K562 (cell line): ENCODE results near the gene NMRK1. TPM values are rescaled to one million over a fixed set of nuclear protein-coding genes. Genes with fewer than 3 reads are reported as not detected.

Experiments
- ATAC-seq: fragments of 200-7000 bp; cut with Tn5 transposase; 3 replicates; pipeline ENCODE4 v1.9.1; 2020; ENCODE audit warnings: moderate library complexity
- BruUV-seq: library from RNA; stranded (reverse); fragments of 400-500 nt; replicated peaks from 2 replicates; lab custom pipeline; 2021; lab: Mats Ljungman, UMichigan
- CTCF ChIA-PET: fragments of 300-600 bp; formaldehyde crosslinking; extraction: SDS; loops from one replicate; lab custom pipeline; 2021; ENCODE audit warnings: low intra/inter-chr PET ratio; lab: Yijun Ruan, JAX
- POLR2A ChIA-PET: fragments of 300-600, 350-650 bp; sonication (Branson Sonifier 250); formaldehyde crosslinking; extraction: SDS; loops from one replicate; lab custom pipeline; 2021; ENCODE audit warnings: antibody characterized with exemption, inconsistent platforms; lab: Yijun Ruan, JAX
- DNase-seq, 4 experiments: peaks; one replicate each; pipeline versions ENCODE4 v3.0.0 to v3.0.0-alpha.2; 2011 to 2018; ENCODE audit warnings: low spot score in 3 of 4, mixed read lengths in 3 of 4; ENCODE audit errors: extremely low read depth in 1 of 4
- FAIRE-seq: peaks from 2 replicates; lab custom pipeline; 2011; peaks lifted over from hg19 to GRCh38; lab: Jason Lieb, UNC
- H2AFZ ChIP-seq: 2 replicates; pipeline ENCODE4 v1.6.0; 2011; ENCODE audit warnings: low read depth, low read length, control low read depth, inconsistent platforms
- H3K27ac ChIP-seq: fragments of 200-600 bp; 3 replicates; pipeline ENCODE4 v1.8.0; 2011; ENCODE audit warnings: low read depth, mild to moderate bottlenecking, control low read depth, inconsistent platforms, low read length, moderate library complexity, mixed read lengths; ENCODE audit errors: extremely low read depth
- H3K27me3 ChIP-seq, 2 experiments: fragments of 300-600 bp in 1 of 2; 2 replicates in 1 of 2; 3 replicates in 1 of 2; pipeline versions ENCODE4 v1.6.0 to v1.8.0; 2011; ENCODE audit warnings: inconsistent platforms in 2 of 2, low read length in 2 of 2, mild to moderate bottlenecking in 1 of 2, mixed read lengths in 1 of 2, moderate library complexity in 1 of 2; ENCODE audit not compliant: control insufficient read depth in 2 of 2, insufficient read depth in 2 of 2
- H3K36me3 ChIP-seq: fragments of 300-600 bp; 3 replicates; pipeline ENCODE4 v1.8.0; 2011; ENCODE audit warnings: mild to moderate bottlenecking, low read length, inconsistent platforms; ENCODE audit not compliant: control insufficient read depth, insufficient read depth
- H3K4me1 ChIP-seq, 2 experiments: fragments of 200-600 bp in 1 of 2; replicated peaks in 1 of 2; 2 replicates in 1 of 2; 3 replicates in 1 of 2; pipeline versions ENCODE4 v1.5.1 to v1.8.0; 2011; ENCODE audit warnings: inconsistent platforms in 2 of 2, low read length in 2 of 2, mild to moderate bottlenecking in 1 of 2, mixed read lengths in 1 of 2, moderate library complexity in 1 of 2; ENCODE audit not compliant: control insufficient read depth in 2 of 2, insufficient read depth in 2 of 2
- H3K4me2 ChIP-seq: 2 replicates; pipeline ENCODE4 v1.6.1; 2011; ENCODE audit warnings: low read length, control low read depth, inconsistent platforms, mixed read lengths; ENCODE audit not compliant: insufficient read depth
- H3K4me3 ChIP-seq: fragments of 200-600 bp; sonication (generic), shearing (Covaris generic); 2 replicates; pipeline ENCODE4 v1.5.1; 2016; ENCODE audit warnings: control low read depth, inconsistent platforms
- H3K79me2 ChIP-seq: fragments of 200-600 bp; 3 replicates; pipeline ENCODE4 v1.8.0; 2011; ENCODE audit warnings: low read length, inconsistent platforms; ENCODE audit not compliant: control insufficient read depth, insufficient read depth
- H3K9ac ChIP-seq, 2 experiments: 2 replicates each; pipeline versions ENCODE4 v1.6.0 to v1.6.1; 2011; ENCODE audit warnings: low read depth in 2 of 2, low read length in 2 of 2, control low read depth in 1 of 2, inconsistent platforms in 1 of 2, mild to moderate bottlenecking in 1 of 2, mixed read lengths in 1 of 2; ENCODE audit not compliant: insufficient read depth in 1 of 2
- H3K9me1 ChIP-seq: one replicate; pipeline ENCODE4 v1.6.0; 2011; ENCODE audit warnings: inconsistent platforms, mild to moderate bottlenecking, low read length, moderate library complexity; ENCODE audit not compliant: control insufficient read depth, insufficient read depth
- H3K9me3 ChIP-seq: replicated peaks from 2 replicates; pipeline ENCODE4 v1.5.1; 2011; ENCODE audit warnings: low read depth, low read length, inconsistent platforms; ENCODE audit not compliant: control insufficient read depth, insufficient read depth
- H4K20me1 ChIP-seq: replicated peaks from 2 replicates; pipeline ENCODE4 v1.6.1; 2011; ENCODE audit warnings: low read length, inconsistent platforms, mixed read lengths; ENCODE audit not compliant: control insufficient read depth, insufficient read depth
- IFI16 ChIP-seq: fragments of 250-450 bp; sonication (Bioruptor Pico); IDR thresholded peaks from 2 replicates; pipeline ENCODE4 v2.1.2; 2022; ENCODE audit warnings: mild to moderate bottlenecking, inconsistent platforms
- MCM7 ChIP-seq, 2 experiments: fragments of 450-650 bp; IDR thresholded peaks; 2 replicates each; pipeline ENCODE4 v1.6.1; 2016 to 2018
- U2AF1 ChIP-seq: fragments of 200-400 bp; formaldehyde crosslinking; optimal IDR thresholded peaks from 2 replicates; pipeline ENCODE3; 2017; ENCODE audit warnings: mild to moderate bottlenecking, low read depth, low read length, moderate library complexity
- WGBS: fragments of 100-300 bp; shearing (Covaris generic); methylation state at CpG from one replicate; pipeline ENCODE4 v1.1.6; 2016; ENCODE audit warnings: low coverage, mixed read lengths; ENCODE audit not compliant: insufficient coverage; ENCODE audit errors: missing lambda C conversion rate; 5-methylcytosine and 5-hydroxymethylcytosine counted together
- in situ Hi-C: fragments of 300-500 bp; cut with MboI; formaldehyde crosslinking; loops from 4 replicates; pipeline ENCODE4 v1.15.0; 2018; ENCODE audit warnings: inconsistent platforms, mixed read lengths
- intact Hi-C: fragments of 100-400 bp; cut with micrococcal nuclease; formaldehyde crosslinking; loops from 2 replicates; pipeline ENCODE4 v1.14.2; 2022
- polyA plus RNA-seq, 8 experiments: library from polyadenylated mRNA; depleted of rRNA in 4 of 8; stranded (reverse) in 5 of 8; unstranded in 3 of 8; fragments of >200 nt; fragmentation: Nextera tagmentation in 2 of 8; fragmentation: Illumina TruSeq in 1 of 8; extraction: Ambion mirVana in 2 of 8; extraction: Trizol in 1 of 8; gene quantifications; 2 replicates each; pipeline versions ENCODE4 v1.2.1 to v1.2.3, GENCODE V29; 2011 to 2014; ENCODE audit warnings: inconsistent platforms in 1 of 8, missing spikeins in 1 of 8
- total RNA-seq, 7 experiments: library from RNA; depleted of rRNA in 6 of 7; stranded (reverse); fragments of >200 nt in 6 of 7; fragmentation: Illumina TruSeq in 2 of 7; extraction: Trizol in 2 of 7; gene quantifications; 2 replicates each; pipeline versions ENCODE4 v1.2.1 to v1.2.3, GENCODE V29; 2011 to 2021; ENCODE audit warnings: low replicate concordance in 1 of 7
- TF ChIP-seq, protein P1 (sequence below): fragments of 250-450 bp; sonication (Bioruptor Pico); IDR thresholded peaks from 2 replicates; pipeline ENCODE4 v1.8.0; 2021; ENCODE audit warnings: moderate library complexity, mild to moderate bottlenecking, inconsistent platforms
- TF ChIP-seq, protein P2 (sequence below): IDR thresholded peaks from 3 replicates; pipeline ENCODE4 v1.6.1; 2011; ENCODE audit warnings: borderline replicate concordance, mild to moderate bottlenecking, moderate library complexity; ENCODE audit not compliant: insufficient read length; ENCODE audit errors: extremely low read depth

Gene NMRK1
- total and polyA plus RNA-seq, 9 of the 15 experiments (the other 6 are each of a cell fraction or from before 2014, with no cell fraction given) = 1.1 to 3.5 (median 1.7) TPM

DNA sequence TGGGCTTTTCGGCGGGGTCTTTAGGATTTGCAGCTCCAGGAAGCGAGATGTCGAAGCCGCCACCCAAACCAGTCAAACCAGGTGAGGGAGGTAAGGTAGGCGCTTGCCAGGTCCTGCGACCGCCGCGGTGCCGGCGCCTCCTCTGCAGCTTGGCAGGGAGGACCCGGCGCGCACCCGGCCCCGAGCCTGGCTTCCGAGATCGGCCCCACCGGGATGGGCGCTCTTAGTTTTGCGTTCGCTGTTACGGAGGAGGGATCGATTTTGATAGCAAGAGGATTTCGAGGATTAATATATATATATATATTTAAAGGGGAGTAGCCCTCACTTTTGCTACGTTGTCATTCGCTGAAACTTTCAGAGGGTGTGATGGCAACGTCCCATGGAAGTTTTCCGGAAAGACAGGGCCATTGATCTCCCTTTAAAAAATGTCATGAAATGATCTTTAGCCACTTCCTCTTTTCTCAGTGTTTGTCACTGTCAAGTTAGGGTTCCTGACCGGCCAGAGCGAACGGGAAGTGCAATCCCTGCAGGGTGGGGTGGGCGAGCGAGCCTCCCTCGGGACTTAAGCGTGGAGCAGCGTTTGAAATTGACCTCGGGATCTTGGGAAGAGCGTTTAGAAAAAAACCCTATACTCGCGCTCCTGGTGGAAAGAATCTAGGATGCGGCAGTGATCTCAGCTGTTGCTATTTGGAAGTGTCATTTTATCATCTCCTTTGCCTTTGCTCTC, 854 bp upstream of the NMRK1 start:
- H4K20me1 ChIP-seq = no peaks in the 10 kb centered on the region
- under 1% methylated on average over 23 of the region's 43 CpGs for WGBS
- ATAC-seq = peak; percentile 53
- TF ChIP-seq U2AF1 (no peak), MCM7 (IDR thresholded peaks at IDR 0.05) (no peak), IFI16 (CRISPR knock-in tag) (no peak)
- TF ChIP-seq, protein P1, sequence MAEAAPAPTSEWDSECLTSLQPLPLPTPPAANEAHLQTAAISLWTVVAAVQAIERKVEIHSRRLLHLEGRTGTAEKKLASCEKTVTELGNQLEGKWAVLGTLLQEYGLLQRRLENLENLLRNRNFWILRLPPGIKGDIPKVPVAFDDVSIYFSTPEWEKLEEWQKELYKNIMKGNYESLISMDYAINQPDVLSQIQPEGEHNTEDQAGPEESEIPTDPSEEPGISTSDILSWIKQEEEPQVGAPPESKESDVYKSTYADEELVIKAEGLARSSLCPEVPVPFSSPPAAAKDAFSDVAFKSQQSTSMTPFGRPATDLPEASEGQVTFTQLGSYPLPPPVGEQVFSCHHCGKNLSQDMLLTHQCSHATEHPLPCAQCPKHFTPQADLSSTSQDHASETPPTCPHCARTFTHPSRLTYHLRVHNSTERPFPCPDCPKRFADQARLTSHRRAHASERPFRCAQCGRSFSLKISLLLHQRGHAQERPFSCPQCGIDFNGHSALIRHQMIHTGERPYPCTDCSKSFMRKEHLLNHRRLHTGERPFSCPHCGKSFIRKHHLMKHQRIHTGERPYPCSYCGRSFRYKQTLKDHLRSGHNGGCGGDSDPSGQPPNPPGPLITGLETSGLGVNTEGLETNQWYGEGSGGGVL = no peak
- TF ChIP-seq, protein P2, sequence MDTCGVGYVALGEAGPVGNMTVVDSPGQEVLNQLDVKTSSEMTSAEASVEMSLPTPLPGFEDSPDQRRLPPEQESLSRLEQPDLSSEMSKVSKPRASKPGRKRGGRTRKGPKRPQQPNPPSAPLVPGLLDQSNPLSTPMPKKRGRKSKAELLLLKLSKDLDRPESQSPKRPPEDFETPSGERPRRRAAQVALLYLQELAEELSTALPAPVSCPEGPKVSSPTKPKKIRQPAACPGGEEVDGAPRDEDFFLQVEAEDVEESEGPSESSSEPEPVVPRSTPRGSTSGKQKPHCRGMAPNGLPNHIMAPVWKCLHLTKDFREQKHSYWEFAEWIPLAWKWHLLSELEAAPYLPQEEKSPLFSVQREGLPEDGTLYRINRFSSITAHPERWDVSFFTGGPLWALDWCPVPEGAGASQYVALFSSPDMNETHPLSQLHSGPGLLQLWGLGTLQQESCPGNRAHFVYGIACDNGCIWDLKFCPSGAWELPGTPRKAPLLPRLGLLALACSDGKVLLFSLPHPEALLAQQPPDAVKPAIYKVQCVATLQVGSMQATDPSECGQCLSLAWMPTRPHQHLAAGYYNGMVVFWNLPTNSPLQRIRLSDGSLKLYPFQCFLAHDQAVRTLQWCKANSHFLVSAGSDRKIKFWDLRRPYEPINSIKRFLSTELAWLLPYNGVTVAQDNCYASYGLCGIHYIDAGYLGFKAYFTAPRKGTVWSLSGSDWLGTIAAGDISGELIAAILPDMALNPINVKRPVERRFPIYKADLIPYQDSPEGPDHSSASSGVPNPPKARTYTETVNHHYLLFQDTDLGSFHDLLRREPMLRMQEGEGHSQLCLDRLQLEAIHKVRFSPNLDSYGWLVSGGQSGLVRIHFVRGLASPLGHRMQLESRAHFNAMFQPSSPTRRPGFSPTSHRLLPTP = no peak

More for the DNA sequence above, 854 bp upstream of the NMRK1 start:
- H3K27me3 ChIP-seq = no peaks in the 10 kb centered on the region
- ChIA-PET POLR2A (interaction anchor here (0.6 kb wide), 1 partner anchor 330 kb away, joined by 3 read pairs; no protein-coding TSS in a partner anchor), CTCF (interaction anchor here (0.7 kb wide), 1 partner anchor 11 kb away, joined by 3 read pairs; no protein-coding TSS in a partner anchor)
- peak overlapping the region; percentile 86 for H3K4me3 ChIP-seq
- no peaks in the 10 kb centered on the region for H3K9me3 ChIP-seq
- peak overlapping the region; percentile 81 for H2AFZ ChIP-seq
- H3K36me3 ChIP-seq = no peaks in the 10 kb centered on the region
- DNase-seq = peak; percentile 27 to 59 (median 40)
- in situ Hi-C loops (no loop called here), intact Hi-C loops (loop anchor here (5.0 kb wide), 2 partner anchors 62 to 98 kb away; partner anchors contain the start of gene CARNMT1)
- peaks cover 13 to 25% of the 10 kb centered on the region in 2 experiments; a peak in 4 of 5 replicates for H3K4me1 ChIP-seq
- no TSS peak for BruUV-seq
- H3K27ac ChIP-seq = peak overlapping the region; percentile 73; the same call in 2 of the 3 replicates
- peak overlapping the region; percentile 64 to 97 for H3K9ac ChIP-seq
- H3K9me1 ChIP-seq = no peaks in the 10 kb centered on the region
- peak overlapping the region; percentile 84 for H3K4me2 ChIP-seq
- H3K79me2 ChIP-seq = peaks cover 28% of the 10 kb centered on the region
- FAIRE-seq = peak; percentile 78
